SU-DHL-6 (cell line): ENCODE data around the gene RNF212.

Experiments
- EZH2phosphoT487 ChIP-seq: fragments of 200-600 bp; sonication (generic), shearing (Covaris generic); conservative IDR thresholded peaks from 2 replicates; pipeline ENCODE4 v1.6.1; 2018; ENCODE audit warnings: mild to moderate bottlenecking, antibody characterized with exemption, low read length, moderate library complexity, mixed read lengths
- TF ChIP-seq, protein P1 (sequence below): fragments of 200-600 bp; sonication (generic); IDR thresholded peaks from one replicate; pipeline ENCODE4 v1.5.1; 2017; ENCODE audit warnings: antibody characterized with exemption, mild to moderate bottlenecking, low read length, moderate library complexity; ENCODE audit not compliant: insufficient read depth, poor library complexity, severe bottlenecking

DNA sequence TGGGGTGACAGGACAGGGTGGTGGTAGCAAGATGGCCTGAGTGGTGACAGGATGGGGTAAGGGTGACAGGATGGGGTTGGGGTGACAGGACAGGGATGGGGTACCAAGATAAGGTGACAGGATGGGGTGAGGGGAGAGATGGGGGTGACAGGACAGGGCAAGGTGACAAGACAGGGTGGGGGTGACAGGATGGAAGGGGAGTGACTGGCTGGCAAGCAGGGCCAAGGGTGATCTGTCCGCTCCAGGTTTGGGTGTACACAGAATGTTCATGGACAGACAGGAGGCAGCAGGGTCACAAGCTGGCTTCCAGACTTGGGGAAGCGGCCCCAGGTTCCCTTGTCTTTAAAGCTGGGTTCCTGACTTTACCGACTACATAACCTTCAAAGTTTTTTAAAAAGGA lies 23.3 kb downstream of the RNF212 start:
- TF ChIP-seq, protein P1, sequence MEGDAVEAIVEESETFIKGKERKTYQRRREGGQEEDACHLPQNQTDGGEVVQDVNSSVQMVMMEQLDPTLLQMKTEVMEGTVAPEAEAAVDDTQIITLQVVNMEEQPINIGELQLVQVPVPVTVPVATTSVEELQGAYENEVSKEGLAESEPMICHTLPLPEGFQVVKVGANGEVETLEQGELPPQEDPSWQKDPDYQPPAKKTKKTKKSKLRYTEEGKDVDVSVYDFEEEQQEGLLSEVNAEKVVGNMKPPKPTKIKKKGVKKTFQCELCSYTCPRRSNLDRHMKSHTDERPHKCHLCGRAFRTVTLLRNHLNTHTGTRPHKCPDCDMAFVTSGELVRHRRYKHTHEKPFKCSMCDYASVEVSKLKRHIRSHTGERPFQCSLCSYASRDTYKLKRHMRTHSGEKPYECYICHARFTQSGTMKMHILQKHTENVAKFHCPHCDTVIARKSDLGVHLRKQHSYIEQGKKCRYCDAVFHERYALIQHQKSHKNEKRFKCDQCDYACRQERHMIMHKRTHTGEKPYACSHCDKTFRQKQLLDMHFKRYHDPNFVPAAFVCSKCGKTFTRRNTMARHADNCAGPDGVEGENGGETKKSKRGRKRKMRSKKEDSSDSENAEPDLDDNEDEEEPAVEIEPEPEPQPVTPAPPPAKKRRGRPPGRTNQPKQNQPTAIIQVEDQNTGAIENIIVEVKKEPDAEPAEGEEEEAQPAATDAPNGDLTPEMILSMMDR: no peak
- no peak for TF ChIP-seq EZH2phosphoT487
